ENCODE measurements around the gene ATAD3B. TPM values are rescaled to one million over a fixed set of nuclear protein-coding genes. Genes with fewer than 3 reads are reported as not detected.

ATAD3B gene
- total RNA-seq, 1 experiment from 2014 or later: 62.9 TPM

- ChIA-PET POLR2A (no interaction called here), CTCF (no interaction called here), RAD21 (ENCODE audit: low non-redundant PET in 1 of 2, low total read pairs in 2 of 2, uncharacterized antibody in 2 of 2, unreplicated experiment in 2 of 2) (interaction anchor here (1.2 to 1.4 kb wide), 2 partner anchors 10 to 29 kb away, joined by 3 read pairs; no protein-coding TSS in a partner anchor)
- Histone ChIP-seq H3K9me2 (ENCODE audit: insufficient read depth) (no peaks in the 10 kb centered on the region), H4K20me1 (ENCODE audit: insufficient read depth) (no peaks in the 10 kb centered on the region), H3K9ac (ENCODE audit: low read length) (peak overlapping the region; percentile 88), H3K4me3 (replicated peaks in 1 of 2; ENCODE audit: low read depth in 1 of 2, low read length in 2 of 2) (peak overlapping the region; percentile 80 to 92), H3K79me2 (ENCODE audit: insufficient read depth, low read length) (peaks cover 33% of the 10 kb centered on the region; the same call in 1 of the 2 replicates), H3K36me3 (ENCODE audit: control insufficient read depth in 1 of 2, insufficient read depth in 2 of 2, low read length in 2 of 2) (no peaks in the 10 kb centered on the region), H3K4me1 (ENCODE audit: control insufficient read depth in 1 of 2, insufficient read depth in 2 of 2, low read length in 2 of 2) (peaks cover 45 to 64% of the 10 kb centered on the region in 2 experiments), H3K4me2 (ENCODE audit: low read length) (peak overlapping the region; percentile 99), H3K9me3 (ENCODE audit: control insufficient read depth in 1 of 2, insufficient read depth in 1 of 2, low read depth in 1 of 2, low read length in 2 of 2) (no peaks in the 10 kb centered on the region), H3K27me3 (ENCODE audit: insufficient read depth, low read length) (no peaks in the 10 kb centered on the region), H2AFZ (ENCODE audit: low read depth, low read length, poor library complexity, severe bottlenecking) (no peak overlapping the region), H3K27ac (ENCODE audit: low read depth, low read length) (peak overlapping the region; percentile 99)
- ATAC-seq: no peak
- BruUV-seq (replicated peaks): no TSS peak
- DNase-seq (ENCODE audit: low read depth, low spot score): no peak
- TF ChIP-seq JUND (IDR thresholded peaks at IDR 0.05) (no peak), FOSL1 (IDR thresholded peaks at IDR 0.05; ENCODE audit: low read depth) (no peak)
- intact Hi-C loops (cut with micrococcal nuclease): no loop called here
Measured at GRCh38 chr1:1434824-1435105, 36.8 kb upstream of the ATAD3B start.

- ChIA-PET POLR2A (no interaction called here), RAD21 (ENCODE audit: low non-redundant PET in 1 of 2, low total read pairs in 2 of 2, uncharacterized antibody in 2 of 2, unreplicated experiment in 2 of 2) (no interaction called here), CTCF (no interaction called here)
- Histone ChIP-seq H4K20me1 (ENCODE audit: insufficient read depth) (no peaks in the 10 kb centered on the region), H2AFZ (ENCODE audit: low read depth, low read length, poor library complexity, severe bottlenecking) (no peak within 1 kb of the TSS), H3K4me2 (ENCODE audit: low read length) (peak within 1 kb of the TSS; percentile 99), H3K4me1 (ENCODE audit: control insufficient read depth in 1 of 2, insufficient read depth in 2 of 2, low read length in 2 of 2) (peaks cover 43 to 62% of the 10 kb centered on the region in 2 experiments), H3K27ac (ENCODE audit: low read depth, low read length) (peak within 1 kb of the TSS; percentile 99), H3K4me3 (replicated peaks in 1 of 2; ENCODE audit: low read depth in 1 of 2, low read length in 2 of 2) (peak within 1 kb of the TSS; percentile 80 to 92), H3K9me3 (ENCODE audit: control insufficient read depth in 1 of 2, insufficient read depth in 1 of 2, low read depth in 1 of 2, low read length in 2 of 2) (no peaks in the 10 kb centered on the region), H3K27me3 (ENCODE audit: insufficient read depth, low read length) (no peaks in the 10 kb centered on the region), H3K36me3 (ENCODE audit: control insufficient read depth in 1 of 2, insufficient read depth in 2 of 2, low read length in 2 of 2) (no peaks in the 10 kb centered on the region), H3K9me2 (ENCODE audit: insufficient read depth) (no peaks in the 10 kb centered on the region), H3K79me2 (ENCODE audit: insufficient read depth, low read length) (peaks cover 33% of the 10 kb centered on the region; the same call in 1 of the 2 replicates), H3K9ac (ENCODE audit: low read length) (peak within 1 kb of the TSS; percentile 88)
- ATAC-seq (peak; percentile 62), DNase-seq (ENCODE audit: low read depth, low spot score) (no peak)
- BruUV-seq (replicated peaks): TSS peak; percentile 62
- intact Hi-C loops (cut with micrococcal nuclease): no loop called here
- TF ChIP-seq RAD21 (IDR thresholded peaks at IDR 0.05; ENCODE audit: low read depth) (no peak), CBX3 (IDR thresholded peaks at IDR 0.05; ENCODE audit: low read depth) (no peak), ELF1 (IDR thresholded peaks at IDR 0.05; ENCODE audit: borderline replicate concordance, low read depth) (no peak), EGR1 (IDR thresholded peaks at IDR 0.05; ENCODE audit: low read depth) (no peak), SP1 (IDR thresholded peaks at IDR 0.05; ENCODE audit: low read depth) (no peak), ATF3 (IDR thresholded peaks at IDR 0.05) (no peak), ZNF274 (IDR thresholded peaks at IDR 0.05; ENCODE audit: low read depth, low read length) (no peak), ZBTB33 (IDR thresholded peaks at IDR 0.05; ENCODE audit: extremely low read depth, insufficient replicate concordance, low read length) (no peak), SRF (IDR thresholded peaks at IDR 0.05; ENCODE audit: low read depth) (no peak), TCF7L2 (IDR thresholded peaks at IDR 0.05; ENCODE audit: borderline replicate concordance, extremely low read depth, insufficient read depth, insufficient read length) (no peak), POLR2AphosphoS5 (IDR thresholded peaks at IDR 0.05; ENCODE audit: low read depth, low read length) (peak; percentile 86), POLR2A (IDR thresholded peaks at IDR 0.05; ENCODE audit: borderline replicate concordance, extremely low read depth, insufficient read depth, insufficient read length) (peak; percentile 70), CTCF (IDR thresholded peaks at IDR 0.05 in 2 of 3, conservative IDR thresholded peaks at IDR 0.05 in 1 of 3; ENCODE audit: borderline replicate concordance in 1 of 3, insufficient read depth in 1 of 3, low read depth in 2 of 3, low read length in 2 of 3) (no peak), JUND (IDR thresholded peaks at IDR 0.05) (no peak), SIN3A (IDR thresholded peaks at IDR 0.05; ENCODE audit: low read depth) (no peak), FOSL1 (IDR thresholded peaks at IDR 0.05; ENCODE audit: low read depth) (no peak), YY1 (IDR thresholded peaks at IDR 0.05; ENCODE audit: extremely low read depth, insufficient replicate concordance, low read depth, low read length) (no peak)
Measured at GRCh38 chr1:1435106-1435903, 36.3 kb upstream of the ATAD3B start, which contains the start of gene VWA1. Gene VWA1, plus strand, starts transcription at chr1:1435690. Its CDS starts 59 bp downstream, at chr1:1435749.
